ENCODE results near the gene PCLO.

PCLO gene

DNA sequence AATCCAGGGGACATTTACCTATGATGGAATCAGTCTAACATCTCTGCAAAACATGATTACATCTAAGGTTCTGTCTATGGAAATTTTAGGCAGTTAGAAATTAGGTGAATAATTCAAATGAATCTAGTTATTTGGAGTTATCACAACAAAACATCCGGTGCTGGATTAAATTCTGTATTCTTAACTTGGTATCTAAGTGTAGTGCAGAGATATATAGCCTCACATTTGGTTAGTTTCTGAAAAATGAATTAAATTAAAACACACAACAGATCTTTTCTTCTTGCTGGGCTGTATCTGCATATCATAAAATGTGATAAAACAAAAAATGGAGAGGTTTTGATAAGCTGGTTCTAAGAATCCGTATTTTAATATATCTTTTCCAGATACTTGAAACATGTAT lies 354.1 kb downstream of the PCLO start:
- DNase-seq (ENCODE audit: extremely low read depth, low read depth), result no peak
- TF ChIP-seq, protein P1, sequence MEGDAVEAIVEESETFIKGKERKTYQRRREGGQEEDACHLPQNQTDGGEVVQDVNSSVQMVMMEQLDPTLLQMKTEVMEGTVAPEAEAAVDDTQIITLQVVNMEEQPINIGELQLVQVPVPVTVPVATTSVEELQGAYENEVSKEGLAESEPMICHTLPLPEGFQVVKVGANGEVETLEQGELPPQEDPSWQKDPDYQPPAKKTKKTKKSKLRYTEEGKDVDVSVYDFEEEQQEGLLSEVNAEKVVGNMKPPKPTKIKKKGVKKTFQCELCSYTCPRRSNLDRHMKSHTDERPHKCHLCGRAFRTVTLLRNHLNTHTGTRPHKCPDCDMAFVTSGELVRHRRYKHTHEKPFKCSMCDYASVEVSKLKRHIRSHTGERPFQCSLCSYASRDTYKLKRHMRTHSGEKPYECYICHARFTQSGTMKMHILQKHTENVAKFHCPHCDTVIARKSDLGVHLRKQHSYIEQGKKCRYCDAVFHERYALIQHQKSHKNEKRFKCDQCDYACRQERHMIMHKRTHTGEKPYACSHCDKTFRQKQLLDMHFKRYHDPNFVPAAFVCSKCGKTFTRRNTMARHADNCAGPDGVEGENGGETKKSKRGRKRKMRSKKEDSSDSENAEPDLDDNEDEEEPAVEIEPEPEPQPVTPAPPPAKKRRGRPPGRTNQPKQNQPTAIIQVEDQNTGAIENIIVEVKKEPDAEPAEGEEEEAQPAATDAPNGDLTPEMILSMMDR (IDR thresholded peaks at IDR 0.05; ENCODE audit: low read depth, low read length), result no peak

DNA sequence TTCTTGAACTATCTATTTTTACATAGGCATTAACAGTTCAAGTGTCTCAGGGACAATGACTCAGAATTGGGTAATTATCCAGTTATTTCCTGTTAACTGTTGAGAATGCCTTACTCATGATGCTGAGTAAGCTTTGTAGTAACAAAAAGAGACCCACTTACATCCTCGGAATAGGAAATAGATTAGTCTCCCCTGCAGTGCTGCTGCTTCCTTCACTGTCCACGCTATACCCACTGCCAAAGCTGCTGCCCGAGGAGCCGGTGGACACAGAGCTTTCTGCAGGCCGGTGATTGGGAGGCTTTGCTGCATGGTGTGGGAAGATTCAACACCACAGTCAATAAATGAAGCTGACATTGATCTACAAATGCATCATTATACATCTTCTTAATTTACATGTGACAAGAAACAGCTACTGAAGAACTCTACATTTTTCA lies 357.1 kb downstream of the PCLO start:
- DNase-seq (ENCODE audit: extremely low read depth, low read depth), result peak; percentile 24
- TF ChIP-seq, protein P1 (IDR thresholded peaks at IDR 0.05; ENCODE audit: low read depth, low read length), result no peak

DNA sequence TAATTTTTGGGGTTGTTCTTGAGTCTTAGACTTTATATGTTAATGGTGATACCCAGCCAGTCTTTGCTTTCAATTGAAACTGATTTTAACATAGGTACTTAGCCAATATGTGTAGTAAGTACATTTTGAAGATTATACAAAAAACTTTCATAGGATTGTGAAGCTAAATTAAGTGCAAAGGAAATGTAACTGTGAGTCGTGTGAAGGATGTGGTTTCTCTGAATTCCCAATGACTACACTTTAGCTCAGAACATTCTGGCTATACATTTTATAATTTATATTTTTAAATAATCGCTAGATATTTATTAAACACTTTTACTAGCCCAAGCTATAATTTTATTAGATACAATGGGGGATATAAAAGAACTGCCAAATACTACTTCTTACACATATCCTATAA lies 359.3 kb downstream of the PCLO start:
- TF ChIP-seq, protein P1 (IDR thresholded peaks at IDR 0.05; ENCODE audit: low read depth, low read length), result no peak
- no peak for DNase-seq (ENCODE audit: extremely low read depth, low read depth)

DNA sequence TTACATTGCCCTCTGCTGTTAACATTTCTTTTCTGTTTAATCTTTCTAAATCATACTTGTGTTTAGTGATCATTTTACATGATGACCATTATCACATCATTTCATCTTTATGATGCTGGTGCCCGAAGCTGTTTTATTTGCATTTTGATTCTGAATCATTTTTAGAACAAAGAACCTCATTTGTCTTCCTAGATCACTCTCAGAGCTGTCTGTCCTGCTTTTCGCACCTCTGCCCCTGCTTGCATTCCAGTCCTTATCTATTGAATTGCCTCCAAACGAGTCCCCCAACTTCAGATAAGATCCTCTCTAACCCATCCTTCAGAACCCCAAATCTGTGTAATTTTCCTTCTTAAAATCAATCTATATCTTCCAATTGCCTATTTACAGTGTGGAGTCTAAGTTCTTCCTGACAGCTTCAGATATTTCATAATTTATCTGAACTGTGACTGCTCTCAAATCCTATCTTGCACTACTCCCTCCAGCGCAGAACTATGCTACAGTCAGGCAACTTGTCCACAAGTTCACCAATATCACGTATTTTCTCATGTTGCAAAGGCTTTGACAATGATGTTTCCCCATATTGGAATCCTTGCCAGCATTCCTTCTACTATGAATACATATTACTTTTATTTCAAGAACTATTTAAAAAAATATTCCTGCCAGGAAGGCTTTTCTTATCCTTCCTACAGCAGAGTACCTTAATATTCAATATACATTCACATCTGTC lies 372.6 kb downstream of the PCLO start:
- TF ChIP-seq, protein P1 (IDR thresholded peaks at IDR 0.05; ENCODE audit: low read depth, low read length), result no peak

DNA sequence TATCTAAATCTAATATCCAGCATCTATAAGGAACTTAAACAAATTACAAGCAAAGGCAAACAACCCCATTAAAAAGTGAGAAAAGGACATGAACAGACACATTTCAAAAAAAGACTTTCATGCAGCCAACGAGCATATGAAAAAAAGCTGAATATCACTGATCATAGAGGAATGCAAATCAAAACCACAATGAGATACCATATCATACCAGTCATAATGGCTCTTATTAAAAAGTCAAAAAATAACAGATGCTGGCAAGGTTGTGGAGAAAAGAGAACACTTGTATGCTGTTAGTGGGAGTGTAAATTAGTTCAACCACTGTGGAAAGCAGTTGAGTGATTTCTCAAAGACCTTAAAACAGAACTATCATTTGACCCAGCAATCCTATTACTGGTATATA lies 384.7 kb downstream of the PCLO start:
- TF ChIP-seq, protein P1 (IDR thresholded peaks at IDR 0.05; ENCODE audit: low read depth, low read length), result no peak
- no peak for DNase-seq (ENCODE audit: extremely low read depth, low read depth)

More for the DNA sequence above, 372.6 kb downstream of the PCLO start:
- DNase-seq (ENCODE audit: extremely low read depth, low read depth), result no peak

DNA sequence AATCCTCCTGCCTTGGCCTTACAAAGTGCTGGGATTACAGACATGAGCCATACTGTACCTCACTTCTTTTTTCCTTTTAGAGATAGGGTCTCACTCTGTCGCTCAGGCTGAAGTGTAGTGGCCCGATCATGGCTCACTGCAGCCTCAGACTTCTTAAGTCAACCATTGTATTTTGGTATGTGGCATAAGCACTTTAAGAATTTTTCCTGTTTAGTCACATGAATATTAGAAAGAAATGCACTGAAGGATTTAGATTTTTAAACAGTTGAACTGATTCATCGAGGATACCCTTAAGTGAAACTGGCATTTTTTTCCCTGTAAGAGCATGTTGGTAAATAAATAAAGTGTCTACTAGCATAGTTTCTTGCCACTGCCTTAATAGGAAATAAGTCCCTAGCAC lies 399.8 kb downstream of the PCLO start:
- DNase-seq (ENCODE audit: extremely low read depth, low read depth), result no peak
- TF ChIP-seq, protein P1 (IDR thresholded peaks at IDR 0.05; ENCODE audit: low read depth, low read length), result no peak

DNA sequence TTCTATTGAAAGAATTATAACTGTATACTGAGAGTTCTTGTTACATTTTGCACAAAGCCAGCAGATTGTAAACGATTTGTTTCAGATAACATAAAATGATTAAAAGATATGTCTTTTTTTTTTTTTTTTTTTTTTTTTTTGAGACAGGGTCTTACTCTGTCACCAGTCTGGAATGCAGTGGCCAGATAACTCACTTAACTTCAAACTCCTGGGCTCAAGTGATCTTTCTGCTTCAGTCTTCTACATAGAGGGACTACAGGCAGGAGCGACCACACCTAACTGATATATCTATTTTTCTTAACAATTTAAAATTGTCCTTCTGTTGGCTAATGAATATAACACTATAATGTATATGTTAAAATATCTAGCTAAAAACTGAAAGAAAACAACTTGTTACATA lies 401.9 kb downstream of the PCLO start:
- DNase-seq (ENCODE audit: extremely low read depth, low read depth), result no peak
- TF ChIP-seq, protein P1 (IDR thresholded peaks at IDR 0.05; ENCODE audit: low read depth, low read length), result no peak

All from AG09319 (cell line).